Stimulated activated CD4-positive, alpha-beta T cell treated with anti-CD3 and anti-CD28 coated beads, Interleukin-2, amount 100 ng/mL, for 24 hours (primary cell): ENCODE data around the gene SOAT2.
"Not testable (repeated sequence)": the region's sequence is repeated elsewhere in the genome, so short reads cannot be mapped to it uniquely, and the experiment has no call there.

Source experiments
- DNase-seq, 2 donors: peaks; one replicate each; pipeline ENCODE4 v3.0.0-alpha.2; 2020

The SOAT2 gene

DNA sequence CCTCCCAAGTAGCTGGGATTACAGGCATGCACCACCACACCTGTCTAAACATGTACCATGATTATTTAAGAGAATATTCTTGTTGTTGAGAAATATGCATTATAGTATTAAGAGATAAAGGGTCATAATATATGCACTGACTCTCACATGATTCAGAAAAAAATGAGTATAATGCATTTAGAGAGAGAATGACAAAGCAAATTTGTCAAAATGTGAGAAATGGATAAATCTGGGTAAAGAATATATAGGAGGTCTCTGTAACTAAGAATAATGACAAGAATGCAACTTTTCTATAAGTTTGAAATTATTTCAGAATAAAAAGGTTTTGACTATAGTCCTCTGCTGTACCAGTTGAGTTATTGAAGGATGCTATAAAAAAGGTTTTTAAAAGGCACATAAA is 49.1 kb downstream of the SOAT2 start:
- no peak for DNase-seq

DNA sequence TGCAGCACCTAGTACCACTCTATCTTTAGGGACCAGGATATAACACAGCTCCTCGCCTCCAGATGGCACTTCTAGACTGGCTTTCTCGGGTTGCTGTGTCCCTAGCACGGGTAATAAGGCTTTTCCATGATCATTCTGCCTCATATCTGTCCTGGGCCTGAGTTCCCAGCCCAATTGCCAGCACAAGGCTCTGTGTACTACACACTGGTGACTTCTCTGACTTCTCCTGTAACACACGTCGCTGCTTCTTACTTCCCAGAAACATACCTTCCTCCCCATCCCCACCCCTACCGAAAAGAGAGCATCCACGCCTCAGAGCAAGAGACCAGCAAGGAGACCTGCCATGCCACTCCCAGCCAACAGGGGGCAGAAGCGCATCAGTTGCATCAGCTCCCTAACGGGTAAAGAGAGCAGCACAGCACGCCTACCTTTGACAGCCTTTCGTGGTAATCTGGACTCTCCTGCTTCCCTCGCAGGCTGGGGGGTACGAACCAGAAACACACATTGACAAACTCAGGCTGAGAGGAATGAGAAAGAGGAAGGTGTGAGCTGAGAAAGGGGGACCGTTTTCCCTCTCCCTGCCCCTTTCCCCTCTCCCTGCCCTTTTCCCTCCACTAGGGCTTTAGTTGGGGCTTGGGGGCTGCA is 56.0 kb downstream of the SOAT2 start:
- peak; percentile 94 for DNase-seq

DNA sequence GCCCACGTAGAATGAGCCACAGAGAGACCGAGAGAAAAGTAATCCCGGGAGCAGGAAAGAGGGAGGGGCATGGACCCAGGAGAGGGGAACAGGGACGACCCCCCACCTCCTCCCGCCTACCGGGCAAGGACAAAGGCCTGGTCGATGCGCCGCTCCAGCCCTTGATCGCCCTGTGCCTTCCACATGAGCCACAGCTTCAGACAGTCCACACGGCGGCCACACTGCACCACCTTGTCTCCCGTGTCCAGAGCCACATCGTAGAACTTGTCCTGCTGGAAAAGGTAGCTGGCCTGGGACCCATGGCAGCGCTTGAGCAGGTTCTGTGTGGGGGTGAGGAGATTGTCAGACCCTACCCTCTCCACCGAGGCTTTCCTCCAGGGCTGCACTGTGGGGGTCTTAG is 56.7 kb downstream of the SOAT2 start:
- no peak for DNase-seq

GRCh38 chr12:53160673-53161072 is 57.4 kb downstream of the SOAT2 start:
- no peak for DNase-seq

DNA sequence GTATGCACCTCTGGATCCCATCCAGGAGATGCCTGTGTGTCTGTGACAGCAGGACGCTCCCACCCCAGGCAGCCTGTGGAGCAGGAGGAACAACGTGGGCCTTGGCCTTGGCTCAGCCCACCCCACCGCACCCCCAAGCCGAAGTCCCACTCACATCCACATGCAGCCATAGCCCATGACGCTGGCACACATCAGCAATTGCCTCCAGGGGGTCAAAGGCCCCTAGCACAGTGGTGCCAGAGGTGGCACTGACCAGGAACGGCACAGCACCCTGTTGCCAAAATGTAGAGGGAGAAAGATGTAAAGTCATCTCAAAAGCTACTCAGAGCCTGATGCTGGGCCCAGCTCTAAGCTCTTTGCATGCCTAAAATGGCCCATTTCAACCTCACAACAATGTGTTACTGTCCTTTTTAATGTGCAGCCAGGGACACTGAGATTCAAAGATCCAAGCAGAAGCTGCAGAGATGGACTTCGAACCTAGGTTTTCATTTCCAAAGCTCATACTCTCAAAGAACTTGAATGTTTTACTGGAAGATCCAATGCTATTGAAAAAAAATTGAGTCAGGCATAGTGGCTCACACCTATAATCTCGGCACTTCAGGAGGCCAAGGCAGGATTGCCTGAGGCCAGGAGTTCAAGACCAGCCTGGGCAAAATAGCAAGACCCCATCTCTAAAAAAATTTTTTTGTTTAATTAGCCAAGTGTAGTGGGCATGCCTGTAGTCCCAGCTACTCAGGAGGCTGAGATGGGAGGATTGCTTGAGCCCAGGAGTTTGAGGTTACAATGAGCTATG is 58.0 kb downstream of the SOAT2 start:
- no peak for DNase-seq

GRCh38 chr12:53163008-53163407 is 59.7 kb downstream of the SOAT2 start:
- DNase-seq = not testable (repeated sequence)

DNA sequence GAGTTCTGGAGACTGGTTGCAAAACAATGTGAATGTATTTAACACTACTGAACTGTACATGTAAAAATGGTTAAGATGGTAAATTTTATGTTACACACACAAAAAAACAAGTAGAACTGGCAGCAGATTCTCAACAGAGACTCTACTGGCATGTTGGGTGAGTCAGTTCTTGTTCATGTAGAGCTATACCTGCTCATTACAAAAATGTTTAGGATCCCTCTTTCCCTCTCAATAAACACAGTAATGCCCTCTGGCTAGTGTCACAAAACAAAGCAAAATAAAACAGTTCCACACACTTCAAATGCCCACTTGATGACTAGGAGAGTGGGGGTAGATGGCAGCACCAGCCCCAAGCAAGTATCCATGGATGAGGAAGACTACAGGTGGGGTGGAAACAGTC is 63.6 kb downstream of the SOAT2 start:
- no peak for DNase-seq

DNA sequence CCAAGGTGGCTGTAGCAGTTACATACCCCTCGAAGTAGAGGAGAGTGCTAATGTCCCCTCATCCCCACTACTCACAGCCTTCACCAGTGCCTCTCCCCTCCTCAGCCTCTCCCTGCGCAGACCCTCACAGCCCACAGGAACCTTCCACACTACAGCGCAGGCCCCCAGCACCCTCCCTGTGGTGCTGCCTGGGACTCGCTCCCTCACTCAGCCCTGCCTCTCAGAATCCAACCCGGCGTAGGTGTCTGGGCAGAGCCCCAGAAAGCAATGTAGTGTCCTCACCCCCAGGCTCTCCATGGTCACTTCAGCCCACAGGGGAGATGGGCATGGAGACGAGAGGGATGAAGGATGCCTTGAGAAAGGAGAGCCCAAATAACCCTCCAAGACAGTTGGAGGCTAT is 66.4 kb downstream of the SOAT2 start:
- DNase-seq = no peak

GRCh38 chr12:53170215-53170614 is 66.9 kb downstream of the SOAT2 start:
- no peak for DNase-seq

- DNase-seq = no peak
Measured at GRCh38 chr12:53170876-53171724, 67.8 kb downstream of the SOAT2 start.

- no peak for DNase-seq
Measured at GRCh38 chr12:53171725-53172329, 68.5 kb downstream of the SOAT2 start.

- no peak for DNase-seq
Measured at GRCh38 chr12:53172352-53172751, 69.1 kb downstream of the SOAT2 start.

DNA sequence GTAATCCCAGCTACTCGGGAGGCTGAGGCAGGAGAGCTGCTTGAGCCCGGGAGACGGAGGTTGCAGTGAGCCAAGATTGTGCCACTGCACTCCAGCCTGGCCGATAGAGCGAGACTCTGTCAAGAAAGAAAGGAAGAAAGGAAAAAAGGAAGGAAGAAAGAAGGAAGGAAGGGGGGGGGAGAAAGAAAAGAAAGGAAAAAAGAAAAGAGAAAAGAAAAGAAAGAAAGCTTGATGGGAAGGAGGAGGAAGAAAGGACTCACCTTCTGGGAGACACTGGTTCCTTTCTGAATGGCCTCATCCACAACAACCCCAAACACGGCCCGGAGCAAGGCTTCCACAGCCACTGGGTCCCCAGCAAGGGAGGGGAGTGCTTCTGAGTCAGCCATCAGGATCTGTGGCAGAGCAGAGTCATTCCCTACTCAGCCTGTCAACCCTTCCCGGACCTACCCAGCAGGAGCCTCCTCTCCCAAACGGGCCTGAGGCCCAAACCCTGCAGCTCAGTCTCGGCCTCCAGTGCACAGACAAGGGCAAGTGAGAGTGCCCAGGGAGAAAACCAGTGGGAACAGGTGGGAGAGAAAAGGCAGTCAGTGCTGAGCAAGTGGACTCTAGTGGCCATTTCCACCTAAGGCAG is 69.9 kb downstream of the SOAT2 start:
- DNase-seq = no peak
